NCI-H128 (cell line): ENCODE results near the gene NCAPD2.

Experiments
- DNase-seq: peaks from one replicate; lab custom pipeline; 2025; ENCODE audit not compliant: unreplicated experiment; lab: John Stamatoyannopoulos, UW

Gene NCAPD2, protein sequence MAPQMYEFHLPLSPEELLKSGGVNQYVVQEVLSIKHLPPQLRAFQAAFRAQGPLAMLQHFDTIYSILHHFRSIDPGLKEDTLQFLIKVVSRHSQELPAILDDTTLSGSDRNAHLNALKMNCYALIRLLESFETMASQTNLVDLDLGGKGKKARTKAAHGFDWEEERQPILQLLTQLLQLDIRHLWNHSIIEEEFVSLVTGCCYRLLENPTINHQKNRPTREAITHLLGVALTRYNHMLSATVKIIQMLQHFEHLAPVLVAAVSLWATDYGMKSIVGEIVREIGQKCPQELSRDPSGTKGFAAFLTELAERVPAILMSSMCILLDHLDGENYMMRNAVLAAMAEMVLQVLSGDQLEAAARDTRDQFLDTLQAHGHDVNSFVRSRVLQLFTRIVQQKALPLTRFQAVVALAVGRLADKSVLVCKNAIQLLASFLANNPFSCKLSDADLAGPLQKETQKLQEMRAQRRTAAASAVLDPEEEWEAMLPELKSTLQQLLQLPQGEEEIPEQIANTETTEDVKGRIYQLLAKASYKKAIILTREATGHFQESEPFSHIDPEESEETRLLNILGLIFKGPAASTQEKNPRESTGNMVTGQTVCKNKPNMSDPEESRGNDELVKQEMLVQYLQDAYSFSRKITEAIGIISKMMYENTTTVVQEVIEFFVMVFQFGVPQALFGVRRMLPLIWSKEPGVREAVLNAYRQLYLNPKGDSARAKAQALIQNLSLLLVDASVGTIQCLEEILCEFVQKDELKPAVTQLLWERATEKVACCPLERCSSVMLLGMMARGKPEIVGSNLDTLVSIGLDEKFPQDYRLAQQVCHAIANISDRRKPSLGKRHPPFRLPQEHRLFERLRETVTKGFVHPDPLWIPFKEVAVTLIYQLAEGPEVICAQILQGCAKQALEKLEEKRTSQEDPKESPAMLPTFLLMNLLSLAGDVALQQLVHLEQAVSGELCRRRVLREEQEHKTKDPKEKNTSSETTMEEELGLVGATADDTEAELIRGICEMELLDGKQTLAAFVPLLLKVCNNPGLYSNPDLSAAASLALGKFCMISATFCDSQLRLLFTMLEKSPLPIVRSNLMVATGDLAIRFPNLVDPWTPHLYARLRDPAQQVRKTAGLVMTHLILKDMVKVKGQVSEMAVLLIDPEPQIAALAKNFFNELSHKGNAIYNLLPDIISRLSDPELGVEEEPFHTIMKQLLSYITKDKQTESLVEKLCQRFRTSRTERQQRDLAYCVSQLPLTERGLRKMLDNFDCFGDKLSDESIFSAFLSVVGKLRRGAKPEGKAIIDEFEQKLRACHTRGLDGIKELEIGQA (N-terminal part only)

GRCh38 chr12:6493497-6494257 lies at the start of gene NCAPD2:
TSS of gene NCAPD2 (plus strand) at chr12:6494102. CDS start at chr12:6495099, 997 bp downstream.
- DNase-seq = peak; percentile 96

DNA sequence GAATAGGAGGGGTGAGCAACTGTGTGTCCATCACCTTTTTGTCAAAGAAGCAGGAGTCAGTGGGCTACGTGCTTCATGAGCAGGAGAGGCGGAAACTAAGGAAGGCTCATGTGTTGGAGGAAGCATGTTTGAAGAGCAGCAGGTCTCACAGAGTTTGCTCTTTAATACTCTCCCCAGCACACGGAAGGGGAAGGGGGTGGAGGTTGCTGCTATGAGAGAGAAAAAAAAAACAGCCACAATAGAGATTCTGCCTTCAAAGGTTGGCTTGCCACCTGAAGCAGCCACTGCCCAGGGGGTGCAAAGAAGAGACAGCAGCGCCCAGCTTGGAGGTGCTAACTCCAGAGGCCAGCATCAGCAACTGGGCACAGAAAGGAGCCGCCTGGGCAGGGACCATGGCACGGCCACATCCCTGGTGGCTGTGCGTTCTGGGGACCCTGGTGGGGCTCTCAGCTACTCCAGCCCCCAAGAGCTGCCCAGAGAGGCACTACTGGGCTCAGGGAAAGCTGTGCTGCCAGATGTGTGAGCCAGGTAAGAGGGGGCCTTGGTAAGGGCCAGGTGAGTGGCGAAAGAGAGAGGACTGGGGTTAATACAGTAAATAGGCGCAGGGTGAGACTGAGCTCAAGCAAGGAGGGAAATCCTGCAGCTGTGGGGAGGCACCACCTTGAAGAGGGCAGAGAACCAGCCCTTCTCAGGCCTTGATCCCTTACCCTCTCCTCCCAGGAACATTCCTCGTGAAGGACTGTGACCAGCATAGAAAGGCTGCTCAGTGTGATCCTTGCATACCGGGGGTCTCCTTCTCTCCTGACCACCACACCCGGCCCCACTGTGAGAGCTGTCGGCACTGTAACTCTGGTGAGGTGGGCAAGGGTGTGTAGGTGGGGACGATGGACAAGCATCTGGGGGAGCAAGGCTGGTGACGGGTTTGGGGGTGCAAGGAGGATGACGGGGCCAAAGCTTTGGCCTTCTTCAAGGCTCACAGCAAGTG lies 48.9 kb upstream of the NCAPD2 start, which contains the start of gene CD27:
Gene CD27 (plus strand): TSS at position 252 of the 985 bp plus-strand sequence. CDS start 141 bp downstream, at position 393.
- no peak for DNase-seq

DNA sequence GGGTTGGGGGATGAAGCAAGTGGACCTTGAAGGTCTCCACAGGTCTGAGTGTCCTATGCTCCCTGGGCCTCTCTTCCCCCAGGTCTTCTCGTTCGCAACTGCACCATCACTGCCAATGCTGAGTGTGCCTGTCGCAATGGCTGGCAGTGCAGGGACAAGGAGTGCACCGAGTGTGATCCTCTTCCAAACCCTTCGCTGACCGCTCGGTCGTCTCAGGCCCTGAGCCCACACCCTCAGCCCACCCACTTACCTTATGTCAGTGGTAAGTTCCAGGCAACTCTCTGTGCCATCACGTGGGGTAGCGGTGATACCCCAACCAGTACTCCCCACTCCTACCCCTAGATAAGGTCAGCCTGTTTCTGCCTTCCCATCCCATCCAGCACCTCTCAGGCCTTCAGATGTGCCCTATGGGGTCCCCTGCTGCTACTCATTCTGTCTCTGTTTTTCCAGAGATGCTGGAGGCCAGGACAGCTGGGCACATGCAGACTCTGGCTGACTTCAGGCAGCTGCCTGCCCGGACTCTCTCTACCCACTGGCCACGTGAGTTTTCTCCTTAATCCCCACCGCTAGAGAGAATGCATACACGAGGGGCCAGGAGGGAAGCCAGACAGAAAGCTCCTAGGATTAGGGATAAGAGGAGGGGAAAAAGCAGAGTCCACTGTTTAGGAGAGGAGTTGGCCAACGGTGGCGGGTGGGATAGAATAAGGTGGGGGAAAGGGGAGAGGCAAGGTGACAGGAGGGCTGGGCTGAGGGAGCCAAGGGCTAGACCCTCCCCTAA lies 43.6 kb upstream of the NCAPD2 start:
- no peak for DNase-seq

- DNase-seq = no peak
These were observed 43.0 kb upstream of the NCAPD2 start for GRCh38 chr12:6450869-6451347.

DNA sequence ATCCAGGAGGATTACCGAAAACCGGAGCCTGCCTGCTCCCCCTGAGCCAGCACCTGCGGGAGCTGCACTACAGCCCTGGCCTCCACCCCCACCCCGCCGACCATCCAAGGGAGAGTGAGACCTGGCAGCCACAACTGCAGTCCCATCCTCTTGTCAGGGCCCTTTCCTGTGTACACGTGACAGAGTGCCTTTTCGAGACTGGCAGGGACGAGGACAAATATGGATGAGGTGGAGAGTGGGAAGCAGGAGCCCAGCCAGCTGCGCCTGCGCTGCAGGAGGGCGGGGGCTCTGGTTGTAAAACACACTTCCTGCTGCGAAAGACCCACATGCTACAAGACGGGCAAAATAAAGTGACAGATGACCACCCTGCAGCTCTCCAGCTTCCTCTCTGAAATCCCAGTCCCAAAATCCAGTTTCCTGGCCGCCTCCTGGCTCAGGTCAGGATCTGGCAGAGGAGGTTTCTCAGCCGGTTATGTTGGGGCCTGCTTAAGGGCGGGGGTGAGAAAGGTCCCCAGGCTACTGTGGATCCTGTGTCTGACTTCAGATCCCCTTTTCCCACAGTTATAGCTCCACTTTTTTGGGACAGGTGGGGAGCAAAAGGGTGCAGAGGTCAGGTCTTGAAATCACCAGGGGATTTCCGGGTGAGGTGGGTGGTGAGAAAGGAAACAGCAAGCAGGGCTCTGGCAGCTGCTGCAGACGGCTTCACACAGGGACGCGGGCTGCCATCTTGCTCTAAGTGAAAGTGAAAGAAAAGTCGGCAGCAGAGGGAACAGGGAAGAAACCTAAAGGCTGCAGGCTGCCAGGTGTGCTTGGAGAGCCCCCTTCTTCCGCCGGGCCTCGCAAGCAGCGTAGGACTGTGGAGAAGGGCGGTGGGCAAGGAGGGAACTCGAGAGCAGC lies 42.3 kb upstream of the NCAPD2 start, which contains the start of gene TAPBPL:
Gene TAPBPL (plus strand): TSS at position 695 of the 897 bp plus-strand sequence. CDS start 207 bp downstream, outside the sequence.
- peak; percentile 88 for DNase-seq

GRCh38 chr12:6452245-6452943 lies 41.5 kb upstream of the NCAPD2 start:
- peak; percentile 15 for DNase-seq

GRCh38 chr12:6452944-6453630 lies 40.8 kb upstream of the NCAPD2 start:
- no peak for DNase-seq

GRCh38 chr12:6457220-6457945 lies 36.5 kb upstream of the NCAPD2 start:
- DNase-seq = no peak

DNA sequence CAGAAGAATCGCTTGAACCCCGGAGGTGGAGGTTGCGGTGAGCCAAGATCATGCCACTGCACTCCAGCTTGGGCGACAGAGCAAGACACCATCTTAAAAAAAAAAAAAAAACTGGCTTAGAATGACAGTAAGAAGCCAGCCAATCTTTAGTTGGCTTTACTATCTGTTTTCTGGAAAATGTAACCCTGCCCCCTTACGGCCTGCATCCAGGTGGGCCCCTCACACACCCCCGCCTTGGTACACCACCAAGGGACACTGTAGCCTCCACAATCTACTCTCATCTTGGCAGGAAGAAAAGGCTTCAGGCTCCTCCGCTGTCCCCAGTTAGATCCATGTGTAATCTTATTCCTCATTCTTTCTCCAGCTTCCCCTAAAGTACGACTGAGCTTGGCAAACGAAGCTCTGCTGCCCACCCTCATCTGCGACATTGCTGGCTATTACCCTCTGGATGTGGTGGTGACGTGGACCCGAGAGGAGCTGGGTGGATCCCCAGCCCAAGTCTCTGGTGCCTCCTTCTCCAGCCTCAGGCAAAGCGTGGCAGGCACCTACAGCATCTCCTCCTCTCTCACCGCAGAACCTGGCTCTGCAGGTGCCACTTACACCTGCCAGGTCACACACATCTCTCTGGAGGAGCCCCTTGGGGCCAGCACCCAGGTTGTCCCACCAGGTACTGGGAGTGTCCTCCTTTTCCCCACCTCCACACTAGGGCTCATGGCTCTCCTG lies 35.5 kb upstream of the NCAPD2 start:
- no peak for DNase-seq

GRCh38 chr12:6459004-6459337 lies 34.9 kb upstream of the NCAPD2 start:
- no peak for DNase-seq

- no peak for DNase-seq
These were observed 33.0 kb upstream of the NCAPD2 start for GRCh38 chr12:6460751-6461371.

DNA sequence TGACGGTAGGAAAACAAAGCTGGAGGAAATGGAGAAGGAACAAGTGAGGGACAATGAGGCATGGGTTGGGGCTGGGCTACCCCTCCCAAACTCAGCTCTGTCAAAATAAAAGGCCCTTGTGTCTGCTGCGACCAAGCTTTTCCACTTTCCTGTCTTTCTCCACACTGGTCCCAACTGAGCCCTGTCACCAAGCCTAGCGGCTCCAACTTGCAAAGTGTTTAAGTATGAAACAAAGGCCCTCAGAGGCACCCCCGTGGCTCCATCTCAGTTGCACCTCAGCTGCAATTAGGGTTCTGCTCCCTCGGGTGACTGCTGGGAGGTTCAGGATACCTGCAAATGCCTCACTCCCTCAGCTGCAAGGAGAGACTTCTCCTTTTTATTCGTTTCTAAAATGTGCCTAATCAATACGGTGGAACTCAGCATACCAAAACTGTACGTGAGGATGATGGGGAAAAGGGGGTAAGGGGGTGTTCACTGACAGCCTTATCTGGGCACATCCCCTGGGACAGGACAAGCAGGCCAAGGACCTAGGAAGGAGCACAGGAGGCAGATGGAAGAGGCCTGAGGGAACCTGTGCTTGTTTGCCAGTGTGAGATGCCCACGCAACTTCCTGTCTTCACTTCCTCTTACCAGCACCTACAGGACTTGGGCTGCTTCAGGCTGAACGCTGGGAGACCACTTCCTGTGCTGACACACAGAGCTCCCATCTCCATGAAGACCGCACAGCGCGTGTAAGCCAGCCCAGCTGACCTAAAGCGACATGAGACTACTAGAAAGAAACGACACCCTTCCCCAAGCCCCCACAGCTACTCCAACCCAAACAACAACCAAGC lies 32.3 kb upstream of the NCAPD2 start:
- no peak for DNase-seq
